SK-N-SH (cell line): ENCODE measurements around the gene ZNF417. TPM values are rescaled to one million over a fixed set of nuclear protein-coding genes. Genes with fewer than 3 reads are reported as not detected.

Experiments used
- CTCF ChIA-PET: fragments of 300-600, 350-600 bp; formaldehyde crosslinking; extraction: SDS; loops from one replicate; lab custom pipeline; 2021; lab: Yijun Ruan, JAX
- POLR2A ChIA-PET: fragments of 350-600 bp; sonication (Branson Sonifier 250); formaldehyde crosslinking; extraction: SDS; loops from one replicate; lab custom pipeline; 2020; ENCODE audit warnings: antibody characterized with exemption, inconsistent platforms; lab: Yijun Ruan, JAX
- DNase-seq: peaks from one replicate; pipeline ENCODE4 v3.0.0; 2012
- H2AFZ ChIP-seq: fragments of 200-600 bp; sonication (generic); 2 replicates; pipeline ENCODE4 v1.8.1; 2016; ENCODE audit warnings: antibody characterized with exemption, mild to moderate bottlenecking, low read depth
- H3F3A ChIP-seq: fragments of 200-600 bp; sonication (generic); replicated peaks from 2 replicates; pipeline ENCODE3; 2016; ENCODE audit warnings: antibody characterized with exemption, mild to moderate bottlenecking; ENCODE audit not compliant: insufficient read depth
- H3K27ac ChIP-seq, 2 experiments: fragments of 200-500 bp in 1 of 2; fragments of 200-600 bp in 1 of 2; sonication (Bioruptor generic) in 1 of 2; sonication (generic), shearing (Covaris generic) in 1 of 2; 2 replicates each; pipeline versions ENCODE4 v1.5.1 to v1.6.1; 2014 to 2016; ENCODE audit warnings: low read depth in 2 of 2, inconsistent platforms in 1 of 2, low read length in 1 of 2, mild to moderate bottlenecking in 1 of 2, mixed read lengths in 1 of 2
- H3K27me3 ChIP-seq: fragments of 200-600 bp; sonication (generic), shearing (Covaris generic); 2 replicates; pipeline ENCODE4 v1.6.1; 2016; ENCODE audit warnings: mixed run types; ENCODE audit not compliant: insufficient read depth
- H3K36me3 ChIP-seq, 2 experiments: fragments of 200-500 bp in 1 of 2; fragments of 200-600 bp in 1 of 2; sonication (Bioruptor generic) in 1 of 2; sonication (generic) in 1 of 2; replicated peaks in 1 of 2; 2 replicates each; pipeline versions ENCODE3 to v1.5.1; 2014 to 2016; ENCODE audit warnings: low read length in 1 of 2, mild to moderate bottlenecking in 1 of 2; ENCODE audit not compliant: insufficient read depth in 2 of 2, control insufficient read depth in 1 of 2
- H3K4me1 ChIP-seq, 2 experiments: fragments of 200-500 bp in 1 of 2; fragments of 200-600 bp in 1 of 2; sonication (Bioruptor generic) in 1 of 2; sonication (generic), shearing (Covaris generic) in 1 of 2; 2 replicates each; pipeline versions ENCODE4 v1.5.1 to v1.6.1; 2014 to 2016; ENCODE audit warnings: low read depth in 1 of 2, low read length in 1 of 2, mixed run types in 1 of 2; ENCODE audit not compliant: insufficient read depth in 2 of 2, control insufficient read depth in 1 of 2
- H3K4me2 ChIP-seq: fragments of 200-600 bp; sonication (generic), shearing (Covaris generic); 2 replicates; pipeline ENCODE4 v1.6.1; 2017; ENCODE audit warnings: mixed run types
- H3K4me3 ChIP-seq, 2 experiments: fragments of 200-500 bp in 1 of 2; fragments of 200-600 bp in 1 of 2; sonication (Bioruptor generic) in 1 of 2; sonication (generic), shearing (Covaris generic) in 1 of 2; 2 replicates each; pipeline versions ENCODE4 v1.5.1 to v1.8.1; 2014 to 2016; ENCODE audit warnings: low read depth in 2 of 2, inconsistent platforms in 1 of 2, low read length in 1 of 2, mild to moderate bottlenecking in 1 of 2, mixed read lengths in 1 of 2, moderate library complexity in 1 of 2
- H3K79me2 ChIP-seq: fragments of 200-600 bp; sonication (generic); 2 replicates; pipeline ENCODE4 v1.8.1; 2017; ENCODE audit warnings: mild to moderate bottlenecking; ENCODE audit not compliant: insufficient read depth
- H3K9ac ChIP-seq: fragments of 200-600 bp; sonication (generic); 2 replicates; pipeline ENCODE4 v1.6.1; 2017; ENCODE audit warnings: mixed run types
- H3K9me2 ChIP-seq: fragments of 200-600 bp; sonication (generic); 2 replicates; pipeline ENCODE4 v1.6.1; 2017; ENCODE audit warnings: mixed run types
- H3K9me3 ChIP-seq: fragments of 200-600 bp; sonication (generic); 2 replicates; pipeline ENCODE4 v1.6.1; 2017; ENCODE audit warnings: mixed run types, mild to moderate bottlenecking, moderate library complexity
- H4K20me1 ChIP-seq: fragments of 200-600 bp; sonication (generic); 2 replicates; pipeline ENCODE4 v1.6.1; 2017; ENCODE audit warnings: mild to moderate bottlenecking, mixed run types; ENCODE audit not compliant: insufficient read depth
- CHD2 ChIP-seq: fragments of 150-350 bp; IDR thresholded peaks from 2 replicates; pipeline ENCODE4 v1.6.1; 2018; ENCODE audit warnings: low read length; ENCODE audit not compliant: partially characterized antibody
- ELF1 ChIP-seq: IDR thresholded peaks from 2 replicates; pipeline ENCODE4 v1.4.0; 2012
- EP300 ChIP-seq, 2 experiments: IDR thresholded peaks; 2 replicates each; pipeline versions ENCODE4 v1.4.0 to v1.6.1; 2012; ENCODE audit warnings: borderline replicate concordance in 1 of 2, low read depth in 1 of 2, low read length in 1 of 2
- FOXJ3 ChIP-seq: sonication (generic); formaldehyde crosslinking; IDR thresholded peaks from 2 replicates; pipeline ENCODE4 v1.5.1; 2020; ENCODE audit warnings: mild to moderate bottlenecking, missing genetic modification reagents
- FOXM1 ChIP-seq: IDR thresholded peaks from 2 replicates; pipeline ENCODE4 v1.4.0; 2012; ENCODE audit warnings: low read depth, mild to moderate bottlenecking
- GABPA ChIP-seq: IDR thresholded peaks from 2 replicates; pipeline ENCODE4 v1.4.0; 2012; ENCODE audit warnings: low read depth, mild to moderate bottlenecking
- GATA2 ChIP-seq: sonication (generic); formaldehyde crosslinking; IDR thresholded peaks from 2 replicates; pipeline ENCODE4 v1.5.0; 2020; ENCODE audit warnings: mild to moderate bottlenecking, missing genetic modification reagents
- MEF2A ChIP-seq: IDR thresholded peaks from 2 replicates; pipeline ENCODE4 v1.4.0; 2012; ENCODE audit warnings: low read depth, borderline replicate concordance
- POLR2AphosphoS5 ChIP-seq: IDR thresholded peaks from 2 replicates; pipeline ENCODE4 v1.6.1; 2012; ENCODE audit warnings: low read depth, low read length
- RCOR1 ChIP-seq: fragments of 150-350 bp; IDR thresholded peaks from 2 replicates; pipeline ENCODE4 v1.6.1; 2017; ENCODE audit warnings: antibody characterized with exemption, low read length
- RXRA ChIP-seq: IDR thresholded peaks from 2 replicates; pipeline ENCODE4 v1.4.0; 2012; ENCODE audit warnings: low read depth, mild to moderate bottlenecking, borderline replicate concordance
- SIN3A ChIP-seq: IDR thresholded peaks from 2 replicates; pipeline ENCODE4 v1.6.1; 2012; ENCODE audit warnings: low read depth, mild to moderate bottlenecking, low read length, moderate library complexity, borderline replicate concordance
- SMC3 ChIP-seq: IDR thresholded peaks from 2 replicates; pipeline ENCODE4 v1.6.1; 2012; ENCODE audit warnings: low read depth, low read length, improper control_type of control experiment
- TCF12 ChIP-seq: IDR thresholded peaks from 2 replicates; pipeline ENCODE4 v1.4.0; 2012
- TEAD4 ChIP-seq: IDR thresholded peaks from 2 replicates; pipeline ENCODE4 v1.4.0; 2012; ENCODE audit warnings: mild to moderate bottlenecking, borderline replicate concordance; ENCODE audit not compliant: insufficient read depth
- WGBS: methylation state at CpG from one replicate; pipeline ENCODE4 v1.1.6; 2017; ENCODE audit warnings: low lambda C conversion rate; 5-methylcytosine and 5-hydroxymethylcytosine counted together
- polyA plus RNA-seq, 3 experiments: library from polyadenylated mRNA; depleted of rRNA; stranded (reverse); fragments of >200 nt; gene quantifications; 2 replicates each; pipeline ENCODE4 v1.2.3, GENCODE V29; 2012
- TF ChIP-seq, protein P1 (sequence below): IDR thresholded peaks from 2 replicates; pipeline ENCODE4 v1.4.0; 2012; ENCODE audit warnings: low read depth, borderline replicate concordance
- TF ChIP-seq, protein P2 (sequence below): fragments of 150-350 bp; IDR thresholded peaks from 2 replicates; pipeline ENCODE4 v1.6.1; 2017; ENCODE audit warnings: antibody characterized with exemption, low read length, low read depth, borderline replicate concordance

ZNF417 gene
- polyA plus RNA-seq, 1 of the 3 experiments (the other 2 are of a cell fraction): 1.7 TPM

DNA sequence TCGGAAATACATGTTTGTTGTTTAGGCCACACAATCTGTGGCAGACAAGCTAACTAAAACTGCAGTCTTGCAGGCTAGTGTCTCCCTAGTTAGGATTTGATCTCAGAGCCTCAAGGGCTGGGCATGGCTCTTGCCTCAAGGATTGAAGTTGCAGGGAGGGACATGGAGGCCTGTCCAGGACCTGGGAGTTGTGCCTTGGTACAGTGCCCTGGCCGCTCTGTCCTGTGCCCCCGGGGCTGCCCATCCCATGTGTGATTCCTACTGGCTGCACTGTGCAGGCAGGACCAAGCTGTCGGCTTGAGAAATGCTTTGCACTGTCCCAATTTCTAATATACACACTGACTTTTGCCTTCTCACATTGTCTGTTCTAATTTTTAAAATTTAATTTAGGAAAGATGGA lies 38.6 kb upstream of the ZNF417 start:
- TF ChIP-seq RXRA: no peak
- TF ChIP-seq GATA2: no peak
- TF ChIP-seq POLR2AphosphoS5: no peak
- Histone ChIP-seq H3K4me3 (no peak overlapping the region), H3K79me2 (no peaks in the 10 kb centered on the region), H4K20me1 (no peaks in the 10 kb centered on the region), H3K4me2 (no peak overlapping the region), H3F3A (no peaks in the 10 kb centered on the region), H3K9me3 (no peaks in the 10 kb centered on the region), H3K9ac (no peak overlapping the region), H3K27me3 (no peaks in the 10 kb centered on the region), H3K4me1 (no peaks in the 10 kb centered on the region), H3K9me2 (no peaks in the 10 kb centered on the region), H2AFZ (no peak overlapping the region), H3K36me3 (no peaks in the 10 kb centered on the region), H3K27ac (no peak overlapping the region)
- WGBS: 4% methylated on average over 3 of the region's 4 CpGs
- ChIA-PET CTCF (interaction anchor here (0.6 kb wide), 1 partner anchor 68 kb away, joined by 3 read pairs; no protein-coding TSS in a partner anchor), POLR2A (no interaction called here)
- DNase-seq: no peak

DNA sequence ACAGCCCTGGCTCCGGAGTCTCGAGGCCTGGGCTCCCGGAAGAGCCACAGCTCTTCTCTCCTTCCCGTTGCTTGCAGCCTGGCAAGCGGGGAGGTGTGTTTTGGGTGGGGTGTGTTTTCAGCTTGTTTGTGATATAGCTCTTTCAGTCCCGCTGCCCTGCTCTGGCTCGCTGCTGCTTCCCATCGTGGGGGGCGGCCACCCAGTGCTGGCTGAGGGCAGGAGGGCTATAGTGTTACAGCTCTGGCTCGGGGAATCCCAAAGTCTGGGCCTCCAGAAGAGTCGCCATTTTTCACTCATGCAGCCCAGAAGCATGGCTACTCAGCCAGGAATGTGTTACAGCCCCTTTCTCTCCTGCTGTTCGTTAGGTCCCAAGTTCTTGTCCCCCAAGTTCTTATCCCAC lies 33.3 kb upstream of the ZNF417 start:
- ChIA-PET POLR2A (no interaction called here), CTCF (no interaction called here)
- Histone ChIP-seq H3K9me3 (no peaks in the 10 kb centered on the region), H3K4me1 (peaks cover 0 to 7% of the 10 kb centered on the region in 2 experiments; a peak in 3 of 4 replicates), H3K27ac (no peak overlapping the region), H3K4me3 (no peak overlapping the region), H3K27me3 (no peaks in the 10 kb centered on the region), H2AFZ (no peak overlapping the region), H3K36me3 (no peaks in the 10 kb centered on the region), H3K9ac (no peak overlapping the region), H3K9me2 (no peaks in the 10 kb centered on the region), H3F3A (no peaks in the 10 kb centered on the region), H3K4me2 (no peak overlapping the region), H3K79me2 (peaks cover 28% of the 10 kb centered on the region), H4K20me1 (no peaks in the 10 kb centered on the region)
- no peak for DNase-seq
- TF ChIP-seq MEF2A (no peak), TCF12 (no peak), FOXM1 (no peak), ELF1 (no peak), SIN3A (no peak), GABPA (no peak), FOXJ3 (CRISPR knock-in tag) (no peak), EP300 (IDR thresholded peaks at IDR 0.05; ENCODE audit: borderline replicate concordance in 1 of 2, low read depth in 1 of 2, low read length in 1 of 2) (no peak), RCOR1 (no peak), TEAD4 (no peak), SMC3 (no peak), CHD2 (no peak)
- TF ChIP-seq, protein P1, sequence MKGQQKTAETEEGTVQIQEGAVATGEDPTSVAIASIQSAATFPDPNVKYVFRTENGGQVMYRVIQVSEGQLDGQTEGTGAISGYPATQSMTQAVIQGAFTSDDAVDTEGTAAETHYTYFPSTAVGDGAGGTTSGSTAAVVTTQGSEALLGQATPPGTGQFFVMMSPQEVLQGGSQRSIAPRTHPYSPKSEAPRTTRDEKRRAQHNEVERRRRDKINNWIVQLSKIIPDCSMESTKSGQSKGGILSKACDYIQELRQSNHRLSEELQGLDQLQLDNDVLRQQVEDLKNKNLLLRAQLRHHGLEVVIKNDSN: no peak
- TF ChIP-seq, protein P2, sequence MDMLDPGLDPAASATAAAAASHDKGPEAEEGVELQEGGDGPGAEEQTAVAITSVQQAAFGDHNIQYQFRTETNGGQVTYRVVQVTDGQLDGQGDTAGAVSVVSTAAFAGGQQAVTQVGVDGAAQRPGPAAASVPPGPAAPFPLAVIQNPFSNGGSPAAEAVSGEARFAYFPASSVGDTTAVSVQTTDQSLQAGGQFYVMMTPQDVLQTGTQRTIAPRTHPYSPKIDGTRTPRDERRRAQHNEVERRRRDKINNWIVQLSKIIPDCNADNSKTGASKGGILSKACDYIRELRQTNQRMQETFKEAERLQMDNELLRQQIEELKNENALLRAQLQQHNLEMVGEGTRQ: no peak
- 45% methylated on average over 12 of the region's 12 CpGs for WGBS
